ENCODE measurements around the gene LRG1.
A peak's percentile ranks its signal among the peaks of the same experiment; 100 is the strongest.

Gene LRG1

DNA sequence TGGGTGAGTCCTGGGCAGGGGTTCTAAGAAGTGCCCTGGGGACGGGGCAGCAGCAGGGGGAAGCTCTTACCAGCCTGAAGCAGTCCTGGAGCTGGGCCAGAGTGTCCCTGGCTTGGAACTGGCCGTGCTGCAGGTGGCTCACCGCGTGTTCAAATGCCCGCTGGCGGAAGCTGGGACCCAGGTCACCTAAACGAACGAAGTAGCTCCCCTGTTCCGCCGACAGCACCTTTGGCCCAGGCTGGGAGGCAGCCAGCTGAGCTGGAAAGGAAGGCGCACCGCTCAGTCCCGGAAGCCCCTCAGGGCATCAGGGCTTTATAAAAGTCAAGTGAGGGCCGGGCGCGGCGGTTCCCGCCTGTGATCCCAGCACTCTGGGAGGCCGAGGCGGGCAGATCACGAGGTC is 31.1 kb downstream of the LRG1 start:
- no peak for DNase-seq (ENCODE audit: low spot score)

DNA sequence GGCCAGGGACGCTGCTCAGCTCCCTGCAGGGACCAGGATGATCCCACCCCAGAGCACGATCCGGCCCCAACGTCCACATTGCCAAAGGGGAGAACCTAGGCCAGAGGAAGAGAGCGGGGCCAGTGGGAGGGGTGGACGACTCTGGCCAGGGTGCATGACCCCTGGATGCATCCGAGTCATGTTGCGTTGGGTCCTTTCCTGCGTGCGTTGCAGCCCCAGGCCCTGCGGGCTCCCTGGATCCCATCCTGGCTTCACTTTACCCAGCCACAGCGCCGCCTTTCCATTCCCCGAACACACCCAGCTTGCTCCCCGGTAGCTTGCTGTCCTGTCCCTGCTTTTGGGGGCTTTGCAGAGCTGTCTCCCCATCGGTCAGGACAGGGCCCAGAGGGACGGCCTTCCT is 32.0 kb downstream of the LRG1 start:
- no peak for DNase-seq (ENCODE audit: low spot score)

DNA sequence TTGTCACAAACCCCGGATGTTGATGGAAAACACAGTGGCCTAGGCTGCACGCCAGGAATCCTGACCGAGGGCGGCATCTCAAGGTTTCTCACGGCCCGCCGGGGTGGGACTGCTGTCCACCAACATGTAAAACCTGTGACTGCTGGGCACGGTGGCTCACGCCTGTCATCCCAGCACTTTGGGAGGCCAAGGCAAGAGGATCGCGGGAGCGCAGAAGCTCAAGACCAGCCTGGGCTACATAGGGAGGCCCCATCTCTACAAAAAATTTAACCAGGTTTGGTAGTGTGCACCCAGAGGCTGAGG is 32.7 kb downstream of the LRG1 start:
- no peak for DNase-seq (ENCODE audit: low spot score)

DNA sequence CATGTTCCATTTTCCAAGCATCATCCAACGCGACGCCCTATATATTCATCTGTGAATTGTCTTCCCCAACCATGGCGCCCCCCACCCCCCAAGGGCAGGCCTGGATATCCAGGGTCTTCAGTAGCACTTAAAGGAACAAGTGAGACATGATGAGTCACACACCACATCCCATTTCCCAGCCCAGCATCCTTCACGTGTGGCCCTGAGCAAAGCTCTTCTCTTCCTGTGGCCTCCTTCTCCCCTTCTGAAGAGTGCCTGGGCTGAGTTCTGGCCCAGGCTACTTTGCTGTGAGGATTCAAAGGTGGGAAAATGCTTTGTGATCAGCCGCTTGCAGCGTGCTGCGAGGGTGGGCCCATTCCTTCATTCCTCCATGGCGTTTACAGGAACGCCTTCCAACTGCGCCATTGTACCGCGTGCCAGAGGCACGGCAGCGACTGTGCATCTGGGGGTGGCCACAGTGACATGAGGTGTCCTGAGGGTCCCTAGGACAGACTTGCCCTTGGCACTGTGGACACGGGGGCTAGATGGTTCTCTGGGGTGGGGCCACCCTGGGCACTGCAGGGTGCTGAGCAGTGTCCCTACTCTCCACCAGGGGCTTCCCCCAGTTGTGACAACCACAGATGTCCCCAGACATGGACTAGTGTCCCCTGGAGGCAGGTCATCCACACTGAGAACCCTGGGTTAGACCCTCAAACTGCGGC is 33.2 kb downstream of the LRG1 start:
- peak; percentile 76 for DNase-seq (ENCODE audit: low spot score)

DNA sequence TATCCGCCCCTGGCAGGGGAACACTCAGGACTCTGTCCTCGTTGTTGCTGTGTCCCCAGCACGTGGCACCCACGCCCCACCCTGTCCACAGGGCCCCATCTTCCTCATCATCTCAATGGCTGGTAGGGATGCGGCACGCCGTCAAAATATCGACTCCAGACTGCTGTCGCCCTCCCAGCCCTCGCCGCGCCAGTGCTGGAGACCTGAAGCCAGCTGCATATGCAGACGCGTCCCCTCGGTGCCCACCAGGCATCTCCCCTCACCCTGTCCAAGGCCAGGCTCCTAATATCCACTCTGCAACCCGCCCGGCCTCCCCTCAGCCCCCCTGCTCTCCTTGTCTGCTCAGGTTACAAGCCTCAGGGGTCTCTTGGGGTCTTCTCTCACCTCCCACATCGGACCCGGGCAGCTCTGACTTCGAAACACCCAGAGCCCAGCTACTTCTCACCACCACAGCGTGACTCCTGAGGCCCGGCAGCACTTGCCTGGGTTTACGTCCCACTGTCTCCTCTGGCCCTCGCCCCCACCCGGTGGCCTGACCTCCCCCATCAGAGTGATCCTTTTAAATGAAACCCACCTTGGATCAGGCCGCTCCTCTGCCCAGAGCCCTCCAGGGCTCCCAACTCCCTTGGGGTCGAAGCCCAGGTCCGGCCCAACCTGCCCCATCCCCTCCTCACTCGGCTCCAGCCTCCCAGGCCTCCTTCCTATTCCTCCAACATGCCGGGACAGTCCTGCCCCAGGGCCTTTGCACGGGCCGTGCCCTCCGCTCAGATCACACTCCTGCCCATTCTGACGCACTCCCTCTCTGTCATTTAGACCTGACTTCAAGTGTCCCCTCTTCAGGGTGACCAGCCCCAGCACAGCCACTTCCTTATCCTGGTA is 34.0 kb downstream of the LRG1 start:
- DNase-seq (ENCODE audit: low spot score), result no peak

DNA sequence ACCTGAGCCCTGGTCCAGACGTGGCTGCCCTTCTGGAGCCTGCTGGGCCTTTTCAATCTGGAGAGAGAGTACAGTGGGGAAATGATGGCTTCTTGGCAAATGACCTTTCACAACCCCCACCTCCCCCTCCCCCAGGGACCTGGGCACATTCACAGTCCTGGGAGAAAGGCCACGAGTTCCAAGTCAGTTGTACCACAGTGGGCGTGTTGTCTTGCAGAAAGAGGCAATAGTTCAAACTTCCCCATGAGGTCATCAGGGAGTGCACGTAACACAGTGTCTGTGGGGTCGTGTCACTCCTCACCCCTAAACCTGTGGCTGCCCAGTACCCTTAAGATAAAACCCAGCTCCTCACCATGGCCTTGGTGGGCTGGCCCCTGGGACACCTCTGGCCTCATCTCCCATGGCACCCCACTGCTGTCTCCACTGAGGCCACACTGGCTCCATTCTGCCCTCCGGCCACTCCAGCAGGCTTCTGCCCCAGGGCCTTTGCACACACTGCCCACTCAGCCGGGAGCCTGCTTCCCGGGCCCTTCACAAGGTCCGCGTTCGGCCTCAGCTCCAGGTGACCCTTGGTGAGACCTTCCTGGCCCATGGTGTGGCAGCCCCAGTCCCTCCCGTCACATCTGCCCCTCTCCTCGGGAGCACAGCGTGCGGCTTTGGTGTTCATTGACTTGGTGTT is 34.8 kb downstream of the LRG1 start:
- DNase-seq (ENCODE audit: low spot score), result no peak

DNA sequence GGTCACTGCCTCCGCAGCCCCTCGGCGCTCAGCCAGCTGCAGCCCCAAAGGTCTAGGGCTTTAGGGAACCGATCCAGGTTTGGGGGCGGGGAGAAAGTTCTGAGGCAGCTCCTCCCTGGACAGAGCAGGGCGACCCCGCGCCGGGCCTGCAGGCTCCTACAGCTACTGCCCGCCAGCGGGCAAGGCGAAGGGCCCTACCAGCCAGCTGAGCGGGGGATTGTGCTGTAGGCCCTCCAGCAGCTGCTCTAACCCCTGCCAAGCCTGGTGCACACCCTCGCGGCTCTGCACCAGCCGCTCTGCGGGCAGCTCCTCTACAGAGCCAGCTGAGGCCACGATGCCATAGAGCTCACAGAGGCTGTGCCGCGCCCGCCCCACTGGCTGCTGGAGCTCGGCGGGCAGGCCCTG is 35.5 kb downstream of the LRG1 start:
- DNase-seq (ENCODE audit: low spot score), result no peak

DNA sequence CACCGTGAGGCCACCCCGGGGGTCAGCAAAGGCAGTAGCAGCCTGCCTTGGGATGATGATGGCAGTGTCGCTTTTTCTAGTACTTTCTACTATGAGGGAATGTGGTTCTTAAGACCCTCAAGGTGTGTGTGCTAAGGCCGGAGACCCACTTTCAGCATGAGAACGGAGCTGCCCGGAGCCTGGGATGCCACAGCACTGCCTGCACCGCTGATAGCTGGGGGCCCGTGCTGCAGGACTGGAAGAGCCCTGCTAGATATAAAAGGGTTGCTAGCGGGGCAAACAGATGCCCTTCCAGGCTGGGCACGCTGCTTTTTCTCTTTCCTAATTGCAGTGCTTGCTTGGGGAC is 36.0 kb downstream of the LRG1 start:
- no peak for DNase-seq (ENCODE audit: low spot score)

DNA sequence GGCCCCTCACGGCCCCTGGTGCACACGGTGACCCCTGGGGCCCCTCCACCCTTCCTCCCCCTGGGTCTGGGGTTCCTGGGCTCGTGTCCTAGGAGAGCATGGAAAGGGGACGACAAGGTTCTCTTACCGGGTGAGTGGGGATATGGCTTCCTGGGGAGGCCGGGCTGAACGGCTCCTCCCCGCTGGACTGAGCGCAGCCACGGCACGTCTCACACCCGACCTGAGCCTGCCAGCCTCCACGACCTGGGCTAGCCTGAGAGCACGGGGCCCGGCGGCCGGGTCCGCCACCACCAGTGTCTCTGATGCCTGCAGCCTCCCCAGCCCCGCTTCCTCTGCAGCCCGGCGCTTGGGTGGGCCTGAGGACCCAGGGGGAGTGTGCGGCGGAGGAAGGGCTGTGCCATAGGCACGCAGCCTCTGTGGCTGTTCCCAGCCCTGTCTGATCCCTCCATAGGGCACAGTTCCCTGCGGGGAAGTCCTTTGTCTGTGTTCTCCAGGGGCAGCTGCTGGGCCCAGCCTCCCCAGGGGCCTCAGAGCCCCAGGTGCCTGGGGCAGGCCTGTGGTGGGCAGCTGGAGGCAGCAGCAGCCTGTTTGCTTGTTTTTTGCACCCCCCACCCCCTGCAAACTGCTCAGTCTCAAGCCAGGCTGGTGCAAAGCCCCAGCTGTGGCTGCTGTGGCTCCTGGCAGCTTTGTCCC is 36.6 kb downstream of the LRG1 start:
- DNase-seq (ENCODE audit: low spot score), result no peak

DNA sequence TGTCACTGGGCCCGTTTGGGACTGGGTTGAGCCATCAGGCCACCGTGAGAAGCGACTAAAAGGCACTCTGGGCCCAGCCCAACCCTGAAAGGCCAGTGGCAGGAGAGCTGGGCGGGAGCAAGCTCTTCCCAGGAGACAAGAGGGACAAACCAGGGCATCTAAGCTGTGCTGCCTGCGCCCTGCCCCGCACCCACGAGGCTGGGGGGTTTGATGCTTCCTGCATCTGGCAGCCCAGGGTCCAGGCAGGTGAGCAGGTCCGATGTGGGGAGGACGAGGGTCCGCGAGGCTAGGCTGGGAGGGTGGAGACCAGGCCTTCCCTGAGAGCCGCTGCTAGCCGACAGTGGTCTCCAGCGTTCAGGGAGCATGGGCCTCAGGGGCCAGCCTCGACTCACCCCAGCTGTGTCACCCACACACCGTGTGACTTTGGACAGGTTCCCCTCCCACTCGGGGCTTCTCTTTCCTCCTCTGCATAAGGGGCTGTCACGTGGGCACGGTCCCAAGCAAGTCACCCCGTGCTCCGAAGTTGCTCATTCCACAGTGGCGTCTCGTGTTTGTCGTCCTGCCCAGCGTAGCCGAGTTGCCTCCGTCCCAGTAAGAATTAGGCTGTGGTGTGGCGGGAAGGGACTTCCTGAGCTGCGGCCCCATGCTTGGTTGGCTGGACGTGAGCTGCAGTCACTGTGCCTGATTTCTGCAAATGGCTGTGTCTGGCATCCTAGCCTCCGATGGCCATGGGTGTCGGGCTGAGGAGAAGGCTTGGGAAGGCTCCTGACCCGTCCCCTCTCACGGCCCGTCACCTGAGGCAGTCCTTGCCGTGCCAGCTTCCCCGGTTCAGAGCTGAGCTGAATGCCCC is 37.3 kb downstream of the LRG1 start:
- no peak for DNase-seq (ENCODE audit: low spot score)

DNA sequence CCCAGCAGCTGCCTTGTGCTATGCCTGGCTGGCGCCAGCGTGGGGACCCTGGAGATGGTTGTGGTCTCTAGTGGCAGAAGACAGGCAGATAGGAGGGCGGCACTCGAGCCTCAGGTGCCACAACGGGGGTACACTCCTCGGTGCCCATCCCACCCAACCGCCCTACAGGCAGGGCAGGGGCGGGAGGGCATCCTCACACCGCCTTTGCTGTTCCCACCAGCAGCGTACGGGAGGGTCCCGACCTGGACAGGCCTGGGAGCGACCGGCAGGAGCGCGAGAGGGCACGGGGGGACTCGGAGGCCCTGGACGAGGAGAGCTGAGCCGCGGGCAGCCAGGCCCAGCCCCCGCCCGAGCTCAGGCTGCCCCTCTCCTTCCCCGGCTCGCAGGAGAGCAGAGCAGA is 38.1 kb downstream of the LRG1 start:
- DNase-seq (ENCODE audit: low spot score), result no peak

DNA sequence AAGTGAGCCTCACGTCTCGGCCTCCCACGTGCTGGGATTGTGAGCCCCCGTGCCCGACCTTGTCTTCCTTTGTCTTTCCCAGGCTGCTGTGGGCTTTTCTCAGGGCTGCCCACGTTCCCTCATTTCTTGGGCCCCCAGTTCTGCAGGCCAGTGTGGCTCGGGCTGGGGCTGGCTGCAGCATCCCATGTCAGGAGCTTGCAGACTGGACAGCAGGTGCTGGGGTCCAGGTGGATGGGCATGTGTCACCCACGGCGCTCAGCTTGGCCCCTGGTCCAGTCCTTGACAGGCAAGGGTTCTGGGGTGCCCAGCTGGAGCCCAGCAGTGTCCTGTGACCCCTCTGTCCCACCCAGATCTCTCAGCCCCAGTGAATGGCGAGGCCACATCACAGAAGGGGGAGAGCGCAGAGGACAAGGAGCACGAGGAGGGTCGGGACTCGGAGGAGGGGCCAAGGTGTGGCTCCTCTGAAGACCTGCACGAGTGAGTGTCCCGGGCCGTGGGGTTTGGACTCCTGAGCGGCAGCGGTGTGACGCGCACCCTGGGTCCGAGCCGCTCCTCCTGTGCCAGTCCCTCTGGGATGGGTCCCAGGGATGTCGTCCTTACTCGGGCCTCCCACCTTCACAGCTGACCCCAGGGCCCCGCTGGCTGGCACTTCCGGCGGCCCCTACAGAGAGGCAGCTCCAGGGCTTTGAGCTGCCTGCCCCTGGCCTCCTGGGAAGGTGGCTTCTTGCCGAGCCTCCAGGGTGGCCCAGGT is 38.8 kb downstream of the LRG1 start:
- DNase-seq (ENCODE audit: low spot score), result no peak

DNA sequence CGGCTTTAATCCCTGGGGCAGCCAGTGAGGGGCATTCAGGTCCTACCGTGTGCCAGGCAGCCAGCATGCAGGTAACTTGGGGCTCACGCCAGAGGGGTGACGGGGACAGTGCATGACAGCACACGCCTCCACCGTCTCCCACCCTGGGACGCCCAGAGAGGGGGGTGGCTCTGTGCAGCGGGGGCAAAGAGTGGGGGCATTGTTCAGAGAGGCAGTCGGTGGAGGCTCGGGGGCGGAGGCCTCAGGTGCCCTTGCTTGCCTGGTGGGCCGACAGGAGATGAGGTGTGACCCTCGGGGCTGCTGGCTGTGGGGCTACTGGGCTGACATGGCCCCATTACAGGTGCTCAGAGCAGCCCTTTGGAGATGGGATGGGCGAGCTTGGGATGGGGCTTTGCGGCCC is 40.0 kb downstream of the LRG1 start:
- no peak for DNase-seq (ENCODE audit: low spot score)

DNA sequence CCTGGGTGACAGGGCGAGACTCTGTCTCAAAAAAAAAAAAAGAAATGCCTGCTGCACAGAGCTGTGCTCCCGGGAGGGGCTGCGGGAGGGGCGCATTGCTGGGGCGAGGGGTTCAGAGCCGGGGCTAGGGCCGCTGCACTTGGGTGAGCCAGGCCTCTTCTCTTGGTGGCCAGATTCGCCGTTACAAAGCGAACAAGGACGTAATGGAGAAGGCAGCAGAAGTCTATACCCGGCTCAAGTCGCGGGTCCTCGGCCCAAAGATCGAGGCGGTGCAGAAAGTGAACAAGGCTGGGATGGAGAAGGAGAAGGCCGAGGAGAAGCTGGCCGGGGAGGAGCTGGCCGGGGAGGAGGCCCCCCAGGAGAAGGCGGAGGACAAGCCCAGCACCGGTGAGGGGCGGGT is 40.5 kb downstream of the LRG1 start:
- DNase-seq (ENCODE audit: low spot score), result no peak

DNA sequence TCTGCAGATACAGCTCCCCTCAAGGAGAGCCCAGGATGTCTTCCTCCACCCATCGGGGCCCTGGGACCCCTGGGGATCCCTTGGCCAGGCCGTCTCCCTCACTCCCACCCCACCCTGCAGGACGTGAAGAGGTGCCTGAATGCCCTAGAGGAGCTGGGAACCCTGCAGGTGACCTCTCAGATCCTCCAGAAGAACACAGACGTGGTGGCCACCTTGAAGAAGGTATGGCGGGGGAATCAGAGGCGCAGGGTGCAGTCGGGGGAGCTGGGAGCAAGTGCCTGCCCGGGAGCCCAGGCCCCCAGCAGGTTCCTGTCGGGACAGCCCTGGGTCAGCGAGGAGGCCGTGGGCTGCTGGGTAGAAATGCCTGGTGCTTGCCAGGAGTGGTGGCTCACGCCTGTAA is 41.1 kb downstream of the LRG1 start:
- DNase-seq (ENCODE audit: low spot score), result no peak

DNA sequence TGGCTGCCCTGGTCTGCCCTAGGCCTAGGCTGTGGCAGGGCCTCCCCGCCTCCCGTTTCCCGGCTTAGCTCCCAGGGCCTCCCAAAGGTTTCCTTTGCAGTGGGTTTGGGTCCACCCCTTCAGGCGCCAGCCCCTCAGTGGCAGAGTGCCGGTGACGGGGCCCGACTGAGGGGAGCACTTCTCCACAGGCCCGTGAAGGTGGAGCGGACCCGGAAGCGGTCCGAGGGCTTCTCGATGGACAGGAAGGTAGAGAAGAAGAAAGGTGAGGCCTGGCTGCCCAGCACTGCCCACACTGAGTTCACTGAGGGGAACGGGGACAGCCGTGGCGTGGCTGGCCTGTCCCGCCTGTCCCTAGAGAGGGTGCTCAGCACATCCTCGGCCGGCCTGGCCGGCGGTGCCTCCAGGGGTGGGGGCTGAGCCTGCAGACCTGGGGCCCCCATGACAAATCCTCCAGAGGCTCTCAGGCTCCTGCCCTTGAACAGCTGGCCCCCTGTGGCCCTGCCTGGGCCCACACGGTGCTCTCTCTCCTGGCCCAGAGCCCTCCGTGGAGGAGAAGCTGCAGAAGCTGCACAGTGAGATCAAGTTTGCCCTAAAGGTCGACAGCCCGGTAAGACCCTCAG is 42.0 kb downstream of the LRG1 start:
- no peak for DNase-seq (ENCODE audit: low spot score)

DNA sequence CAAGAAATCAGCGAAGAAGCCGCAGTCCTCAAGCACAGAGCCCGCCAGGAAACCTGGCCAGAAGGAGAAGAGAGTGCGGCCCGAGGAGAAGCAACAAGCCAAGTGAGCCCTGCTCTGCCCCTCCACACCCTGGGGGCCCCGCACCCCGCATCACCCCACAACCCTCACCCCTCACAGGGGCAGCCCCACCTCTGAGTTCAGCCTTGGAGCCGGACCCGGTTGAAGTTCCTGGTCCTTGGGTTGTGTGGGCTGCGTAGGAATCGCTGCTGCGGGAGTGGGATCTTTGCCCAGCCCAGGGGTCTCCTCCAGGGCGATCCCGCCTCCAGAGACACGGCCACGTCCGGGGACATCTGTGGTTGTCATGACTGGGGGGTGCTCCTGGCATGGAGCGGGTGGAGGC is 43.5 kb downstream of the LRG1 start:
- DNase-seq (ENCODE audit: low spot score), result no peak

DNA sequence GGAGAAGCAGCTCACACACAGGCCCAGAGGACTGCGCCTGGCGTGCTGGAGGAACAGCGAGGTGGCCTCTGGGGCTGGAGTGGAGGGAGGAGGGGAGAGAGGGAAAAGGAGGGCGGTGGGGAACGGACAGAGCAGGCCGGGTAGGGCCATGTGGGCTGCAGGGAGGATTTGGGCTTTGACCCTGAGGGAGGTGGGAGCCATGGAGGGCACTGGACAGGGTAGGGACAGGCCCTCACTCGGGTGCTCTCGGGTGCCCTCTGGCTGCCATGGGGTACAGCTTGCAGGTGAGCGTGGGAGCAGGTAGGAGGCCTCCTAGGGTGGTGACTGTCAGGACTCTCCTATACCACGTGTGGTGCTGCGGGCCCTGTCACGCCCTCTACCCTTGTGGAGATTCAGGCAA is 44.4 kb downstream of the LRG1 start:
- DNase-seq (ENCODE audit: low spot score), result no peak

DNA sequence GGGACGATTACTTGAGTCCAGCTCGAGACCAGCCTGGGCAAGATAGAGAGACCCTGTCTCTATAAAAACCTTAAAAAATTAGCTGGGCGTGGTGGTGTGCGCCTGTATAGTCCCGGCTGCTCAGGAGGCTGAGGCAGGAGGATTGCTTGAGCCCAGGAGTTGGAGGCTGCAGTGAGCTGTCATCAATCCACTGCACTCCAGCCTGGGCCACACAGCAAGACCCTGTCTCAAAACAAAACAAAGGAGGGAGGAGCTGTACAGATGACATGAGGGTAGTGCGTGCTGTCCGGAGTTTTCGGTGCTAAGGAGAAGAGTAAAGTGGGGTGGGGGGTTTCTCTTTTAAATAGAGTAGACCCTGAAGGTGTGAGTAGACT is 45.2 kb downstream of the LRG1 start:
- no peak for DNase-seq (ENCODE audit: low spot score)

DNA sequence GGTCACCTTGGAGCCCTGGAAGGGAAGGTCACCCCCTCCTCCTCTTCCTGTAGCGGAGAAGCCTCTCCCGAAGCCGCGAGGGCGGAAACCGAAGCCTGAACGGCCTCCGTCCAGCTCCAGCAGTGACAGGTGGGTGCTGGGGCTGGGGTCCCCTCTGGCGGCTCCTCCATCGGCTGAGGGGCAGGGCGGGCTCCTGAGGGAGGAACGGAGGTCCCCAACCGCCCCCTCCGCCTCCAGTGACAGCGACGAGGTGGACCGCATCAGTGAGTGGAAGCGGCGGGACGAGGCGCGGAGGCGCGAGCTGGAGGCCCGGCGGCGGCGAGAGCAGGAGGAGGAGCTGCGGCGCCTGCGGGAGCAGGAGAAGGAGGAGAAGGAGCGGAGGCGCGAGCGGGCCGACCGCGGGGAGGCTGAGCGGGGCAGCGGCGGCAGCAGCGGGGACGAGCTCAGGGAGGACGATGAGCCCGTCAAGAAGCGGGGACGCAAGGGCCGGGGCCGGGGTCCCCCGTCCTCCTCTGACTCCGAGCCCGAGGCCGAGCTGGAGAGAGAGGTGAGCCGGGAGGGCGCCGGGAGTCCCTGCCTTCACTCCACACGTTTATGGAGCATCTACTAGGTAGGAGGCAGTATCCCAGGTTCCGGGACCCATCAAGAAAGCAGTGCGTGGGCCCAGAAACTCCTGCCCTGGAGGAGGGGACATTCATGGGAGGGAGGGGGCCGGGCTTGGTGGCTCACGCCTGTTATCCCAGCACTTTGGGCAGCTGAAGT is 45.7 kb downstream of the LRG1 start:
- DNase-seq (ENCODE audit: low spot score), result no peak
